Trophoblast cell (in vitro differentiated cells and primary cell): ENCODE data around the gene HRH3.

Experiments used
- DNase-seq, 2 donors: peaks; one replicate each; pipeline ENCODE4 v3.0.0-alpha.2; 2016
- H2AFZ ChIP-seq: 2 replicates; pipeline ENCODE4 v1.6.1; 2013; ENCODE audit warnings: low read length, moderate library complexity, mild to moderate bottlenecking; ENCODE audit not compliant: insufficient read depth, poor library complexity
- H2AK5ac ChIP-seq: 2 replicates; pipeline ENCODE4 v1.6.1; 2013; ENCODE audit warnings: mild to moderate bottlenecking, low read length
- H2BK120ac ChIP-seq: 2 replicates; pipeline ENCODE4 v1.6.1; 2013; ENCODE audit warnings: low read length, mild to moderate bottlenecking, moderate library complexity; ENCODE audit not compliant: insufficient read depth, poor library complexity
- H2BK12ac ChIP-seq: 2 replicates; pipeline ENCODE4 v1.6.1; 2013; ENCODE audit warnings: mild to moderate bottlenecking, low read length, moderate library complexity
- H2BK5ac ChIP-seq: 2 replicates; pipeline ENCODE4 v1.6.1; 2013; ENCODE audit warnings: low read length, low read depth, moderate library complexity, mild to moderate bottlenecking; ENCODE audit not compliant: poor library complexity
- H3K14ac ChIP-seq: 2 replicates; pipeline ENCODE4 v1.6.1; 2013; ENCODE audit warnings: mild to moderate bottlenecking, low read length
- H3K18ac ChIP-seq: 2 replicates; pipeline ENCODE4 v1.6.1; 2013; ENCODE audit warnings: mild to moderate bottlenecking, low read length
- H3K23ac ChIP-seq: 2 replicates; pipeline ENCODE4 v1.6.1; 2013; ENCODE audit warnings: low read length
- H3K27ac ChIP-seq: 2 replicates; pipeline ENCODE4 v1.5.1; 2013; ENCODE audit warnings: low read depth, mild to moderate bottlenecking, inconsistent platforms, low read length, moderate library complexity
- H3K27me3 ChIP-seq: 2 replicates; pipeline ENCODE4 v1.6.1; 2013; ENCODE audit warnings: inconsistent platforms, mild to moderate bottlenecking, low read length, moderate library complexity; ENCODE audit not compliant: insufficient read depth
- H3K36me3 ChIP-seq, 2 experiments: 1 replicate in 1 of 2; 2 replicates in 1 of 2; pipeline ENCODE4 v1.6.1; 2013; ENCODE audit warnings: low read length in 2 of 2, mild to moderate bottlenecking in 2 of 2, moderate library complexity in 1 of 2; ENCODE audit not compliant: insufficient read depth in 2 of 2, control insufficient read depth in 1 of 2
- H3K4ac ChIP-seq: 2 replicates; pipeline ENCODE4 v1.6.1; 2013; ENCODE audit warnings: low read depth, mild to moderate bottlenecking, low read length, moderate library complexity
- H3K4me1 ChIP-seq, 2 experiments: 1 replicate in 1 of 2; 2 replicates in 1 of 2; pipeline ENCODE4 v1.6.1; 2013; ENCODE audit warnings: low read length in 2 of 2, mild to moderate bottlenecking in 2 of 2, moderate library complexity in 1 of 2; ENCODE audit not compliant: insufficient read depth in 2 of 2, control insufficient read depth in 1 of 2
- H3K4me2 ChIP-seq: 2 replicates; pipeline ENCODE4 v1.6.1; 2013; ENCODE audit warnings: inconsistent platforms, mild to moderate bottlenecking, low read length, moderate library complexity
- H3K4me3 ChIP-seq: 2 replicates; pipeline ENCODE4 v1.5.1; 2013; ENCODE audit warnings: mild to moderate bottlenecking, low read depth, low read length, inconsistent platforms
- H3K79me1 ChIP-seq: one replicate; pipeline ENCODE4 v1.6.1; 2013; ENCODE audit warnings: low read length
- H3K79me2 ChIP-seq: 2 replicates; pipeline ENCODE4 v1.6.1; 2013; ENCODE audit warnings: low read length, mild to moderate bottlenecking; ENCODE audit not compliant: control insufficient read depth, insufficient read depth, poor library complexity
- H3K9ac ChIP-seq: 2 replicates; pipeline ENCODE4 v1.6.1; 2013; ENCODE audit warnings: mild to moderate bottlenecking, low read length
- H3K9me3 ChIP-seq: 2 replicates; pipeline ENCODE4 v1.6.1; 2013; ENCODE audit warnings: low read depth, mild to moderate bottlenecking, control low read depth, inconsistent platforms, low read length; ENCODE audit not compliant: insufficient read depth
- H4K12ac ChIP-seq: 2 replicates; pipeline ENCODE4 v1.6.1; 2013; ENCODE audit warnings: low read depth, mild to moderate bottlenecking, low read length, moderate library complexity
- H4K8ac ChIP-seq: 2 replicates; pipeline ENCODE4 v1.6.1; 2013; ENCODE audit warnings: low read depth, mild to moderate bottlenecking, low read length, moderate library complexity
- H4K91ac ChIP-seq: one replicate; pipeline ENCODE4 v1.6.1; 2013; ENCODE audit warnings: low read depth, mild to moderate bottlenecking, low read length, moderate library complexity
- WGBS: extraction: QIAGEN DNeasy Blood & Tissue Kit; methylation state at CpG from one replicate; pipeline ENCODE4 v1.1.7; 2013; ENCODE audit warnings: missing lambda C conversion rate; ENCODE audit not compliant: insufficient read length, insufficient coverage; ENCODE audit errors: extremely low coverage; 5-methylcytosine and 5-hydroxymethylcytosine counted together

Gene HRH3

GRCh38 chr20:62232770-62233645 is 12.9 kb upstream of the HRH3 start:
- no CpG with 5 or more reads among the region's 18 CpGs for WGBS

GRCh38 chr20:62232194-62232593 is 12.1 kb upstream of the HRH3 start:
- H3K4me1 ChIP-seq: no peaks in the 10 kb centered on the region
- no peak overlapping the region for H4K12ac ChIP-seq
- no peak overlapping the region for H2BK12ac ChIP-seq
- H2AFZ ChIP-seq: no peak overlapping the region
- no peak overlapping the region for H3K27ac ChIP-seq
- H2AK5ac ChIP-seq: no peak overlapping the region
- H3K27me3 ChIP-seq: no peaks in the 10 kb centered on the region
- H3K14ac ChIP-seq: no peak overlapping the region
- no peak overlapping the region for H2BK5ac ChIP-seq
- peaks cover 15% of the 10 kb centered on the region for H3K9me3 ChIP-seq
- H3K23ac ChIP-seq: no peak overlapping the region
- H4K8ac ChIP-seq: no peak overlapping the region
- no peaks in the 10 kb centered on the region for H3K79me2 ChIP-seq
- DNase-seq: no peak
- no CpG with 5 or more reads among the region's 7 CpGs for WGBS
- no peak overlapping the region for H4K91ac ChIP-seq
- H3K4me2 ChIP-seq: no peak overlapping the region
- H3K4me3 ChIP-seq: no peak overlapping the region
- no peaks in the 10 kb centered on the region for H3K36me3 ChIP-seq
- no peak overlapping the region for H3K18ac ChIP-seq
- no peak overlapping the region for H3K4ac ChIP-seq
- H3K9ac ChIP-seq: no peak overlapping the region
- no peaks in the 10 kb centered on the region for H3K79me1 ChIP-seq
- no peak overlapping the region for H2BK120ac ChIP-seq

More at GRCh38 chr20:62232770-62233645, 12.9 kb upstream of the HRH3 start:
- no peak overlapping the region for H2BK120ac ChIP-seq
- no peak overlapping the region for H3K14ac ChIP-seq
- peaks cover 3 to 5% of the 10 kb centered on the region in 2 experiments for H3K4me1 ChIP-seq
- H3K79me1 ChIP-seq: no peaks in the 10 kb centered on the region
- no peak overlapping the region for H2BK5ac ChIP-seq
- H2BK12ac ChIP-seq: no peak overlapping the region
- DNase-seq: no peak
- no peaks in the 10 kb centered on the region for H3K27me3 ChIP-seq
- H3K79me2 ChIP-seq: no peaks in the 10 kb centered on the region
- H3K9ac ChIP-seq: no peak overlapping the region
- H2AK5ac ChIP-seq: no peak overlapping the region
- H3K27ac ChIP-seq: no peak overlapping the region
- no peak overlapping the region for H4K8ac ChIP-seq
- no peak overlapping the region for H4K12ac ChIP-seq
- H3K9me3 ChIP-seq: peaks cover 15% of the 10 kb centered on the region
- no peak overlapping the region for H3K18ac ChIP-seq
- no peak overlapping the region for H2AFZ ChIP-seq
- H4K91ac ChIP-seq: no peak overlapping the region
- H3K4ac ChIP-seq: no peak overlapping the region
- no peak overlapping the region for H3K4me3 ChIP-seq
- H3K23ac ChIP-seq: no peak overlapping the region
- H3K36me3 ChIP-seq: no peaks in the 10 kb centered on the region
- H3K4me2 ChIP-seq: no peak overlapping the region

GRCh38 chr20:62231292-62231691 is 11.2 kb upstream of the HRH3 start:
- Histone ChIP-seq H3K9me3 (peaks cover 15% of the 10 kb centered on the region), H3K4me2 (no peak overlapping the region), H4K91ac (no peak overlapping the region), H3K79me1 (no peaks in the 10 kb centered on the region), H4K12ac (no peak overlapping the region), H3K36me3 (no peaks in the 10 kb centered on the region), H3K27ac (no peak overlapping the region), H3K14ac (no peak overlapping the region), H4K8ac (no peak overlapping the region), H2BK5ac (no peak overlapping the region), H2AK5ac (no peak overlapping the region), H2BK12ac (no peak overlapping the region), H3K23ac (no peak overlapping the region), H3K4ac (no peak overlapping the region), H3K4me3 (no peak overlapping the region), H2BK120ac (no peak overlapping the region), H3K27me3 (no peaks in the 10 kb centered on the region), H3K9ac (no peak overlapping the region), H3K79me2 (no peaks in the 10 kb centered on the region), H3K18ac (no peak overlapping the region), H3K4me1 (no peaks in the 10 kb centered on the region), H2AFZ (no peak overlapping the region)
- DNase-seq: no peak
- no CpG with 5 or more reads among the region's 6 CpGs for WGBS

- H4K12ac ChIP-seq: no peak overlapping the region
- H3K23ac ChIP-seq: no peak overlapping the region
- no CpG with 5 or more reads among the region's 10 CpGs for WGBS
- no peak overlapping the region for H2BK5ac ChIP-seq
- H3K27ac ChIP-seq: no peak overlapping the region
- H2AK5ac ChIP-seq: no peak overlapping the region
- H3K14ac ChIP-seq: no peak overlapping the region
- no peak overlapping the region for H3K9ac ChIP-seq
- no peak overlapping the region for H2BK120ac ChIP-seq
- H3K79me1 ChIP-seq: no peaks in the 10 kb centered on the region
- no peak overlapping the region for H3K18ac ChIP-seq
- no peaks in the 10 kb centered on the region for H3K27me3 ChIP-seq
- H3K4me2 ChIP-seq: no peak overlapping the region
- no peak for DNase-seq
- H3K79me2 ChIP-seq: no peaks in the 10 kb centered on the region
- no peak overlapping the region for H2AFZ ChIP-seq
- no peak overlapping the region for H3K4ac ChIP-seq
- no peaks in the 10 kb centered on the region for H3K36me3 ChIP-seq
- H3K9me3 ChIP-seq: peaks cover 15% of the 10 kb centered on the region
- no peak overlapping the region for H4K8ac ChIP-seq
- no peak overlapping the region for H4K91ac ChIP-seq
- H3K4me3 ChIP-seq: no peak overlapping the region
- no peak overlapping the region for H2BK12ac ChIP-seq
- H3K4me1 ChIP-seq: no peaks in the 10 kb centered on the region
Observed at GRCh38 chr20:62230696-62231095, 10.6 kb upstream of the HRH3 start.
